GM12873 (cell line): ENCODE results near the gene GCN1.

Experiments used
- TF ChIP-seq, protein P1 (sequence below): IDR thresholded peaks from 2 replicates; pipeline ENCODE4 v1.5.1; 2012; ENCODE audit warnings: low read depth, mild to moderate bottlenecking, moderate library complexity, low read length, control low read depth; ENCODE audit not compliant: insufficient read depth; ENCODE audit errors: missing control alignments

GCN1 gene

GRCh38 chr12:120164293-120164692 is 30.2 kb downstream of the GCN1 start:
- TF ChIP-seq, protein P1, sequence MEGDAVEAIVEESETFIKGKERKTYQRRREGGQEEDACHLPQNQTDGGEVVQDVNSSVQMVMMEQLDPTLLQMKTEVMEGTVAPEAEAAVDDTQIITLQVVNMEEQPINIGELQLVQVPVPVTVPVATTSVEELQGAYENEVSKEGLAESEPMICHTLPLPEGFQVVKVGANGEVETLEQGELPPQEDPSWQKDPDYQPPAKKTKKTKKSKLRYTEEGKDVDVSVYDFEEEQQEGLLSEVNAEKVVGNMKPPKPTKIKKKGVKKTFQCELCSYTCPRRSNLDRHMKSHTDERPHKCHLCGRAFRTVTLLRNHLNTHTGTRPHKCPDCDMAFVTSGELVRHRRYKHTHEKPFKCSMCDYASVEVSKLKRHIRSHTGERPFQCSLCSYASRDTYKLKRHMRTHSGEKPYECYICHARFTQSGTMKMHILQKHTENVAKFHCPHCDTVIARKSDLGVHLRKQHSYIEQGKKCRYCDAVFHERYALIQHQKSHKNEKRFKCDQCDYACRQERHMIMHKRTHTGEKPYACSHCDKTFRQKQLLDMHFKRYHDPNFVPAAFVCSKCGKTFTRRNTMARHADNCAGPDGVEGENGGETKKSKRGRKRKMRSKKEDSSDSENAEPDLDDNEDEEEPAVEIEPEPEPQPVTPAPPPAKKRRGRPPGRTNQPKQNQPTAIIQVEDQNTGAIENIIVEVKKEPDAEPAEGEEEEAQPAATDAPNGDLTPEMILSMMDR = no peak

GRCh38 chr12:120162763-120163162 is 31.8 kb downstream of the GCN1 start:
- TF ChIP-seq, protein P1 = no peak

- TF ChIP-seq, protein P1 = no peak
Measured at GRCh38 chr12:120161852-120162251, 32.7 kb downstream of the GCN1 start.

DNA sequence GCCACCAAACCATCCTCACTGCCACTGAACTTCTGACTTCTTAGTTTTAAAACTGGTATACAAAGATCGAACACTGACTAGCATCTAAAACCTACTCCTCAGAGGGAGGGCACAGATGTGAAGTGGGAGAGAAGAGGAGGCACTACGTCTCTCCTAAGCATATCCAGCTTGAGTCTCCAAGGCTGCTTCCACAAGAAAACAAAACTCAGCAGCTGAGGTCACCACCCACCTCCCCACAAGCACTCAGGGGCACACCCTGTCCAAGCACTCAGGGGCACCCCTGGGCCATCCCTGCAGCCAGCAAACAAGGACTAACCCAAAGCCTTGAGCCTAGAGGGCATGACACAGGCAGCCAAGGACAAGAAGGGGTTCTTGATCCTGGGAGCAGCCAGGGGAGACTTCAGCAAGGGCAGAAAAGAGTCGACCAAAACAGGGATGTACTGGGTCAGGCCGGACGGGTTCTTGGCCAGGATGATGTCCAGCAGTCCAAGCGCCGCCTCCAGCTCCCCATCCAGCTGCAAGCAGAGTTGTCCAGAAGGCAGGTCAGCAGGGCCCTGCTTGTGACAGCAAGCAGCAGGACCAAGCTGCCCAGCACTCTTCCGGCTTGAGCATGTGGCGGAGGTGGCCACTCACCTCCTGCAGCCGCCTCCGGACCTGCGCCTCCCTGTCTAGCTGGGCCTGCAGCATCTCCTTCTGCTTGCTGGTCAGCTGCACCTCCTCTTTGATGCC is 34.8 kb downstream of the GCN1 start:
- TF ChIP-seq, protein P1 = no peak

DNA sequence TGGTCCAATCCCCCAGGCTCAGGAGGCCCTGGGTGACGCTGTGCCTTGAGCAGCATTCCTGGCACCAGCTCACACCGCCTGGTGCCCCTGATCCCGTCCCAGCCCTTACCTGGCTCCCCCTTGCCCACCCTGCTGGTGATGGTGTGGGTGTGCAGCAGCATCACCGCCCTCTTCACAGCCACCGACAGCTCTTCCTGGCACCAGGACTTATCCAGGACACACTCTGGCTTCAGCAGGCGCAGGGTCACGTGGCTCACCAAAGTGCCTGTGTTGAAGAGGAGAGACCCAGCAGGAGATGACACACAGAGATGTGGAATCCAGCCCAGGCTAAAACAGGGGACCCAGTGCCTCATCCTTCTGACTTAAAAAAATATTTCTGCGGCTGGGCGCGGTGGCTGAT is 36.2 kb downstream of the GCN1 start:
- TF ChIP-seq, protein P1 = no peak

GRCh38 chr12:120157678-120158077 is 36.8 kb downstream of the GCN1 start:
- TF ChIP-seq, protein P1 = no peak

- TF ChIP-seq, protein P1 = no peak
Measured at GRCh38 chr12:120156315-120157259, 37.9 kb downstream of the GCN1 start.
